NCI-H524 (cell line): Measurements from ENCODE around the gene PYCARD.
"Not testable (repeated sequence)": the region's sequence is repeated elsewhere in the genome, so short reads cannot be mapped to it uniquely, and the experiment has no call there.

ENCODE experiments used
- DNase-seq, 2 experiments: peaks; one replicate each; lab custom pipeline; 2025; lab: John Stamatoyannopoulos, UW

The PYCARD gene

GRCh38 chr16:31215287-31216162, 13.0 kb upstream of the PYCARD start:
- DNase-seq, result peak; percentile 55 to 80

DNA sequence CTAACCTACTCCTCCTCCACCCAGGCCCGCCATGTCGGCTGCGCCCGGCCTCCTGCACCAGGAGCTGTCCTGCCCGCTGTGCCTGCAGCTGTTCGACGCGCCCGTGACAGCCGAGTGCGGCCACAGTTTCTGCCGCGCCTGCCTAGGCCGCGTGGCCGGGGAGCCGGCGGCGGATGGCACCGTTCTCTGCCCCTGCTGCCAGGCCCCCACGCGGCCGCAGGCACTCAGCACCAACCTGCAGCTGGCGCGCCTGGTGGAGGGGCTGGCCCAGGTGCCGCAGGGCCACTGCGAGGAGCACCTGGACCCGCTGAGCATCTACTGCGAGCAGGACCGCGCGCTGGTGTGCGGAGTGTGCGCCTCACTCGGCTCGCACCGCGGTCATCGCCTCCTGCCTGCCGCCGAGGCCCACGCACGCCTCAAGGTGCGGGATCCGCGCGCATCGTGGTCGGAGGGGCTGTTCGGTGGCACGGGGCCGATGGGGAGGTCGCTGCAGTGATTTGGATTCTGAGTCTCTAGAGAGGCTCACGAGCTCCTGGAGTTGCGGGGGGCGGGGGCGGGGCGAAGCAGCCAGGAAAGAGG, 12.2 kb upstream of the PYCARD start:
- peak in 1 of 2 experiments; percentile 61 for DNase-seq

GRCh38 chr16:31213877-31214707, 11.5 kb upstream of the PYCARD start, which contains the start of gene TRIM72:
TRIM72 (plus strand) TSS chr16:31214119; CDS start chr16:31214739, 620 bp downstream.
- DNase-seq, result peak; percentile 18 to 59

DNA sequence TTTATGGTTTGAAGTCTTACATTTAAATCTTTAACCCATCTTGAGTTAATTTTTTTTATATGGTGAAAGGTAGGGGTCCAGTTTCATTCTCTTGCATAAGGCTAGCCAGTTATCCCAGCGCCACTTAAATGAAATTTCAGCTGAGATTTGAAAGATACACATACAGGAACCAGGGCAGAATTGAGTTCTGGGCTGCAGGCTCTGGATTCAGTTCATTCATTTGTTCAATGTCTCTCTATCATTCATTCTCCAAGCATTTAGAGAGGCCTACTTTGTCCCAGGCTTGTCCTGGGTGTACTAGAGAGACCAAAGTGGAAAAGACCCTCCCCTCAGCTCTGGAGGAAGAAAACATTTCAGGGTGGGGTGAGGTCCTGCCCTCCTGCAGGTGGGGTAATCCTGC, 10.8 kb upstream of the PYCARD start:
- DNase-seq, result no peak

DNA sequence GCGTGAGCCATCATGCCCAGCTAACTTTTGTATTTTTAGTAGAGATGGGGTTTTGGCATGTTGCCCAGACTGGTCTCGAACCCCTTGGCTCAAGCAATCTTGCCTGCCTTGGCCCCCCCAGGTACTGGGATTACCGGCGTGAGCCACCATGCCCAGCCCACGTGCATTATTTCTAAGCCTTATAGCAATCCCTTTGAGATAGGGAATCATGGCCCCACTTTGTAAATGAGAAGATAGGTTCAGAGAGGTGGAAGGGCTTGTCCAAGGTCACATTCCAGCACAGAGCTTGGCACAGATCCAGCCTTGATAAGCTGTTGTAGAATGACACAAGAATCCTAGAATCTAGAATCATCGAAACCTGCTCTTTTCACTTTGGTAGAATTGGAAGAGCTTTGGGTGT, 4.2 kb upstream of the PYCARD start:
- DNase-seq, result no peak

GRCh38 chr16:31204871-31205666, 2.5 kb upstream of the PYCARD start:
- DNase-seq, result no peak

DNA sequence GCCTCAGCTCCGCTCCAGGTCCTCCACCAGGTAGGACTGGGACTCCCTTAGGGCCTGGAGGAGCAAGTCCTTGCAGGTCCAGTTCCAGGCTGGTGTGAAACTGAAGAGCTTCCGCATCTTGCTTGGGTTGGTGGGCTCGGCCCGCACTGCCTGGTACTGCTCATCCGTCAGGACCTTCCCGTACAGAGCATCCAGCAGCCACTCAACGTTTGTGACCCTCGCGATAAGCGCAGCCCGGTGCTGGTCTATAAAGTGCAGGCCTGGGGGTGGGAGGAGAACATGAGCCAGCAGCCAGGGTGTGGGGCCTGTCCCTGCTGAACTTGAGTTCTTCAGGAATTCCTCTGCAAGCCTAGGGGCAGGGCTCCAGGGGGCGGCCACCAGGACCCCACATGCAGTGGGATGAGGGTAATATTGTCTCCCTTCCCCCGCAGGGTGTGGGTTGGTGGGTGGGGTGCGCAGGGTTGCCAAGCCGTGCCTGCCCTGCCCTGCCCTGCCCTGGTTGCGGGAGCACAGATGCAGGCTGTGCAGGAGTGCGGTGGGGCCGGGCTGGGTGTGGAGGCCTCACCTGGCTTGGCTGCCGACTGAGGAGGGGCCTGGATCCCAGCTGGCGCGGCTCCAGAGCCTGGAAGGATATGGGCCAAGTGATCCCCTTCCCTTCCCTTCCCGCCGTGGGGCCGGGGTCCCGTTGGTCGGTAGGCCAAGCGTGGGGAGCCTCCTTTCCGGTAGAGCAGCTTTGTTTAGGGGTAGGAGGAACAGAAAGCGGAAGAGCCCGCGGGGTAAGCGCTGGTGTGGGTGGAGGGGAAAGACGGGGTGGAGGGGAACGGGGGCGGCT, 762 bp downstream of the PYCARD start:
- DNase-seq, result no peak

DNA sequence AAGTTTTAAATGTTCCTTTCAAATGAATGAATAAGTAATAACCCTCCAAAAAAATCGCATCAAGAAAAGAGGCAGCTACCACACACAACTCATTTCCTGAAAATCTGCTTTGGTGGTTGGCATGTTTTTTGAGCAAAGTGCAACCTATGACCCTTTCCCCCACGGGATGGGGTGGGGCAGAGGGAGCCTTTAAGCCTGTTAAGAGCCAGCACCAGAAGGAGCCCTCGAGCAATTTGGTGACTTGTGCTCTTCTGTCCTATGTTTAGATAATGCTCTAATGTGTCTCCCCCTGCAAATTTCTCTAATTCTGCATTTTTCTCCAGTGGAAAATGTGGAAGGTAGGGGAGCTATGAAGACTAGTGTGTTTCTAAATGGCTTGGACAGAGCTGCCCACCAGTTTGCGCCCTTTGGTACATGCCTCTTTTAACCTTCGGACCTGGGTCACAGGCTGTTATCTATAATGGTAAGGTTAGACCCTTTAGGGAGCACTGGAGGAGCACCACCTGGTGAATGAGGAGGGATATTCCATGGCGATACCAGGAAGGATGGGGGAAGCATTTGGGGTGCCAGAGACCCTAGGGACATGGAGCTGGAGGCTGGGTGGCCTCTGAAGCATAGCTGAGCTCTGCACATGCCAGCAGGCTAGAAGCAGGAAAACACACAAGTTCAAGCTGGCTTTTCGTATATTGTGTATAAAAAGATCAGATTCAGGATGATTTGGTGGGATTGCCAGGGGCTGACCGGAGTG, 1.6 kb downstream of the PYCARD start:
- DNase-seq, result no peak

GRCh38 chr16:31200111-31200510, 2.4 kb downstream of the PYCARD start:
- DNase-seq, result not testable (repeated sequence)

- DNase-seq, result no peak
Observed at GRCh38 chr16:31199430-31200041, 3.0 kb downstream of the PYCARD start.

DNA sequence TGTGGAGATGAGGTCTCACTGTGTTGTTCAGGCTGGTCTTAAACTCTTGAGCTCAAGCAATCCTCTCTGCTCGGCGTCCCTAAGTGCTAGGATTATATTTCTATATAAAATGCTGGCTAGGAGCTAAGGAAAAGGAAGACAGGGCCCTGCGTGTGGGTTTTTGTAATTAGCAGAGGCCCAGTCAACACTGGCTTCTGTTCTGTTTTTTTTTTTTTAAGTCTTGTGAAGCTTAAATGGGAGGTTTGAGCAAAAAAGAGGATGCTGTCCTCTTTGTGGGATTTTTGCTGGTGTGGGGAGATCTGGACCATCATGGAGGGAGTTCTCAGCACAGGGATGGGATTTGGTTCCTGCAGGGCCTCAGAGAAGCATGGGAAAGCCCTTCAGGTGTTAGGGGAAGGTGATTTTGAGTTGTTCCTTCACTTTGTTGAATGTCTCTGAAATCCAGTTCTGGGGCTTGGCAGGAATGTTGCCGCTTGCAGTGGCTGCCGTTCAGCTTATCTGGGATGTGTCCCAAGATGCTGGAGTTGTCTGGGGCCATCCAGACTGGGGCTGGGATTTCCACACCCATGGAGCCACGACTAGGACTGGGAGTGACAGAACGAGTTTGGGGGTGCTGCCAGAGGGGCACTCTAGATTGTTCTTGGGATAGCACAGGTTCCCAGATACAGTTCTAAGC, 4.2 kb downstream of the PYCARD start:
- DNase-seq, result no peak

DNA sequence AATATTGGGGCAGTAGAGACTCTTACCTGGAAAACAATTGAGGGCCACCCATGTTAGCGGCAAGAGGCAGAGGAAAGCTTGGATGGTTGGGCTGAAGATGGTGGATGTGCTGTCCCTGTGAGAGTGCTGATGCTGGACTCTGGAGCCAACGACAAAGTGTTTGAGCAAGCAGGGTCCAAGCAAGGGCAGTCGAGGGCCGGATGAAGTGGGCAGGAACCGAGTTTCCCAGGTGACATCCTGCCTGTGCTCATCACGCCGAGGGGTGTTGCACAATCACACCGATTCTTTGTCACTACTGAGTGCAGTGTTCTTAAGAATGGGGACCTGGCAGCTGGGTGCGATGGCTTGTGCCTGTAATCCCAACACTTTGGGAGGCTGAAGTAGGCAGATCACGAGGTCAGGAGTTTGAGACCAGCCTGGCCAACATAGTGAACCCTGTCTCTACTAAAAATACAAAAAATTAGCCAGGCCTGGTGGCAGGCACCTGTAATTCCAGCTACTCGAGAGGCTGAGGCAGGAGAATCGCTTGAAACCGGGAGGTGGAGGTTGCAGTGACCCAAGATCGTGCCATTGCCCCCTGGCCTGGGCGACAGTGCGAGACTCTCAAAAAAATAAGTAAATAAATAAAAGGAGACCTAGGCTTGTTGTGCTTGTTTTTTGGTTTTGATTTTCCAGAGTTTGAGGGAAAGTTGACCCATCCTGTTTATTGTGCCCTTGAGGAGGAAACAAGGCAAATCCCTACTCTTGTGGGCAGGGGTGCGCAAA, 6.1 kb downstream of the PYCARD start:
- no peak for DNase-seq

DNA sequence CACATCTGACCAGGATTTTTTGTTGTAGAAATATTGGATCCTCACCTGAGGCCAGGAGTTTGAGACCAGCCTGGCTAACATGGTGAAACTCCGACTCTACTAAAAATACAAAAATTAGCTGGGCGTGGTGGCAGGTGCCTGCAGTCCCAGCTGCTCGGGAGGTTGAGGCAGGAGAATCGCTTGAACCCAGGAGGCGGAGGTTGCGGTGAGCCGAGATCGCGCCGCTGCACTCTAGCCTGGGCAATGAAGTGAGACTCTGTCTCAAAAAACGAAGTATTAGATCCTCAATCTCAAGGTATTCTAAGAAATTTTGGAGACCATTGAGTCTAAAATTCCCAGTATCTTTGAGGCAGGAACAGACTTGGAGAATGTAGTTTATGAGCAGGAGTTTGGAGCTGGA, 6.7 kb downstream of the PYCARD start:
- DNase-seq, result not testable (repeated sequence)

- no peak for DNase-seq
Observed at GRCh38 chr16:31194898-31195297, 7.7 kb downstream of the PYCARD start.

DNA sequence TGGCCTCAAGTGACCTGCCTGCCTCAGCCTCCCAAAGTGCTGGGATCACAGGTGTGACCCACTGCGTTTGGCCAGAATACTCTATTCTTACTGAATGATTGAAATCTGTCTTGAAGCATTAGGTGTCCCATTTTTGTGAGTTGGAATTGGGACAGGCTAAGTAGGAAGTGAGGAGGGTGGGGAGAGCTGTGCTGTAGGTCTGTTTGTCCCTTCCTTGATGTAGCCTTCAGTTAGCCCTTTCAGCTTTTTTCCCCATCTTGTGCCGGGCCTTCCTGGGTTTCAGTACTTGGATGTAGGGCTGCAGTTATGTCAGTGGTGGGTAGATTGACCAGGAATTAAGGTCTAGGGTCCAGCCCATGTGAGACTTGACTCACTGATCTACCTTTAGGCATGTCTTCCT, 8.7 kb downstream of the PYCARD start:
- DNase-seq, result no peak

DNA sequence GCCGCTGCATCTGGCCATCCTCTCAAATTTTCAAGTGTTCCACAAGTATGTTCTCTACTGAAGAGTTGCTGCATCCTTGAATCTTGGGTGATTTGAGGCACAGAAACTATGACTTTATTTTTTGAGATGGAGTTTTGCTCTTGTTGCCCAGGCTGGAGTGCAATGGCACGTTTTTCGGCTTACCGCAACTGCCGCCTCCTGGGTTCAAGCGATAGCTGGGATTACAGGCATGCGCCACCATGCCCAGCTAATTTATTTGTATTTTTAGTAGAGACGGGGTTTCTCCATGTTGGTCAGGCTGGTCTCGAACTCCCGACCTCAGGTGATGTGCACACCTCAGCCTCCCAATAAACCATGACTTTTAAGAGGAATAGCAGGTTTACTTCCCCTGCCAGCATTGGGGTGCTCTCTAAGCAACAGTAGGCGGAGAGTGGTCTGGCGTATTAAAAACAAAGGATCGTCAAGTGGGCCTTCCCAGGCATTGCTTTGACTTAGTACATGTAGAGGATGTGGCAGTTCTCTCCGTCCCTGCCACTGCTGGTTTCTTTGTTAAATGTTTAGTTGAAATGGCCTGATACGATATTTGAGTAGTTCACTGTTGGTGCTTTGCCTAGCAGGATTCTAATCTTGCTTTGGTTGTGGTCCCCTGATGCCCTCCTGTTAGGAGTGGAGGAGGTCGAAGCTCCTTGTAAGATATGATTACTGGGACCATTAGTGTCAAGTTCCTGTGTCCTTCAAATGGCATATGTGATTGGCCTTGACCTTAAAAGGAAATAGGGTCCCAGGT, 9.5 kb downstream of the PYCARD start:
- no peak for DNase-seq

- DNase-seq, result no peak
Observed at GRCh38 chr16:31191697-31192428, 10.7 kb downstream of the PYCARD start.
